HG02759 (cell line): ENCODE data around the gene SLC22A3.
"Not testable (repeated sequence)": the region's sequence is repeated elsewhere in the genome, so short reads cannot be mapped to it uniquely, and the experiment has no call there.

Experiments used
- ATAC-seq: cut with Tn5 transposase; IDR thresholded peaks from one replicate; pipeline ENCODE4 v1.9.1; 2021; ENCODE audit warnings: mild to moderate bottlenecking, moderate library complexity; ENCODE audit not compliant: unreplicated experiment

The SLC22A3 gene

GRCh38 chr6:160348223-160349019, at the start of gene SLC22A3:
Gene SLC22A3, plus strand, starts transcription at chr6:160348378. Its CDS starts 42 bp downstream, at chr6:160348420.
- ATAC-seq = no peak

GRCh38 chr6:160299559-160299958, 48.6 kb upstream of the SLC22A3 start:
- ATAC-seq = no peak

- ATAC-seq = no peak
Measured at GRCh38 chr6:160300076-160300695, 48.0 kb upstream of the SLC22A3 start.

DNA sequence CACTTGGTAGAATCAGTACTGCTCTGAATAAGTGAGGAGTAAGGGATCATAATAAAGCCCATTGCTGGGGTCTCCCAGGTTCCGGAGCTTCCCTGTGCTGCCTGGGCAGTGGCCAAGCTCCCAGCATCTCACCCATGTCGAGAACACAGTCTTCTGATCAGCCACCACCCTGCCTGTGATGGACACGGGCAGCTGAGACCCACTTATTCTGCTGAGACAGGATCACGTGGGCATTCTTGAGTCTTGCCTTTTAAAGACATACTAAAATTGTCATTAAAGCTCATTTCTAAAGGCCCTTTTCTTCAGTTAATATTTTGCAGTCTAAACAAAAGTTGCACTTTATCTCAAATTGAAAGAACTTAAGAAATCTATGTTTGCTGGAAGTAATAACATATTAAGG, 46.8 kb upstream of the SLC22A3 start:
- ATAC-seq = no peak

- ATAC-seq = not testable (repeated sequence)
Measured at GRCh38 chr6:160302431-160303082, 45.6 kb upstream of the SLC22A3 start.

GRCh38 chr6:160303806-160304205, 44.4 kb upstream of the SLC22A3 start:
- ATAC-seq = no peak

DNA sequence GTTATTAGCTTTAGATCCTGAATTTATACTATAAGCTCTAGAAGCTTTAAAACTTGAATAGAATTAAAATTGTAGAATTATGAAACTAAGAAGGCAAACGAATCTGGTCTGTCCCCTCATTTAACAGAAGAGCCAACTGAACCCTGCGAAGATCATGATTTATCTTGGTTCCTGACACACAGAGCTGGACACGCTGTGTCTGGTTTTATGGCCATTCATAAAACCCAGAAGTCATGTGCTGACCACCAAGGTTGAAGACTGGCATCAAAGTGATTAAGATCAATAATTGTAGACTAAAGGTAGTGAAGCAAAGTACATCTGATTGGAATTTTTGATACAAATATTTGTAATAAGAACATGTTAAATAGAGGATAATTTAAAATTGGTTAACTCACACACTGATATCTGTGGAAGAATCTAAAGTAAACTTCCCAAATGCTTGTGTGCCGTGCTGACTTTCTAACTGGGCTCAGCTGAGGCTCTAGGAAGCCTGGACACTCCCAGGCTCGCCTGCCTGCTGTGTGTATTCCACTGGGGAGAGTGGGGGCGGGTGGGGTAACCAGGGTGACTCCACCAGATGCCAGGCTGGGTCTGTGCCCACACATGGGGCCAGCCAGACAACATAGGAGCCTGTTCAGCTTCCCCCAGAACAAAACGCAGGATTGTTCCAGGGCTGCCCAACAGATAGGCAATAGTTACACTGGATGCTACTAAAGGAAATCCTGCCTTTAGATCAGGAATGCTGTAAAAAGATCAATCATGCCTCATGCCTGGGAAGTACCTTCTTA, 42.1 kb upstream of the SLC22A3 start:
- ATAC-seq = no peak

DNA sequence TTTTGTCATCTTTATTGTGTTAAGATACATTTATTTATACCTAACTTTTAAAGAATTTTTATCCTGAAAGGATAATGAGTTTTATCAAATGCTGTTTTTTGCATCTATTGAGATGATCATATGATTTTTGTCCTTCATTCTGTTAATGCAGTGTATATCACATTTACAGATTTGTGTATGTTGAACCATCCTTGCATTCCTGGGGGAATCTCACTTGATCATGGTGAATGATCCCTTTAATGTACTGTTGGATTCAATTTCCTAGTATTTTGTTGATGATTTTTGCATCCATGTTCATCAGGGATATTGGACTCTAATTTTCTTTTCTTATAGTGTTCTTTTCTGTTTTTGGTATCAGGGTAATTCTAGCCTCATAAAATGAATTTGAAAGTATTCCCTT, 38.5 kb upstream of the SLC22A3 start:
- no peak for ATAC-seq

GRCh38 chr6:160312900-160313299, 35.3 kb upstream of the SLC22A3 start:
- no peak for ATAC-seq

DNA sequence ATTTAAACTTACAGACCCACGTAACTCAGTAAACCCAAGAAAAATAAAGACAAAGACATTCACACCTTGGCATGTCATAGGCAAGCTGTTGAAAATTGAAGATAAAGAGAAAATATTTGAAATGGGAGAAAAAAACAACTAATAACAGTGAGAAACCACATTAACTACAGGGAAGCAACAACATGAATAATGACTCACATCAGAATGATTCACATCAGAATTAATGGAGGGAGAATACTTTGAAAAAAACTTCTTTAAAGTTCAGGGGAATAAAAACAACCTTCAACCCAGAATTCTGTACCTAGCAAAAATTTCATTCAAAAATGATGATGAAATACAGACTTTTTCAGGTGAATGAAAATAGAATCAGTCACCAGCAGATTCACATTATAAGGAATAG, 32.9 kb upstream of the SLC22A3 start:
- no peak for ATAC-seq

- ATAC-seq = no peak
Measured at GRCh38 chr6:160316261-160316660, 31.9 kb upstream of the SLC22A3 start.

DNA sequence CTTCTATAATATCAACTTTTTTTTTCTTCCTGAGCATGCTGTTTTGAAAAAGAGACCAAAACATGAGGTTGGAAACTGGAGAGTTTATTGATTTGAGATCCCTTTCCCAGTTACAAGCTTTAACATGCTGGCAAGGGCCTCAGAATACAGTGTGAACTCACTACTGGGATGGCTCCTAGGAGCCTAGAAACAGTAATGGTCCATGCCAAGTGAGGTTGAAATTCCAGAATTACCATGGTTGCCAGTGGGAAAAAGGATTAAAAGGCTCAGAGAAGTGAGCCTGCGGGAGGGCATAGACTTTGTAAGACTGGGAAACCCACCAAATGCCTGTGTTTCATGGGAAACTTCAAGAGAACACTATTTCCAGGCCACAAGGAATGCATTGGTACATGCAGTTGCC, 28.9 kb upstream of the SLC22A3 start:
- ATAC-seq = no peak

GRCh38 chr6:160321729-160322505, 26.3 kb upstream of the SLC22A3 start:
- no peak for ATAC-seq

DNA sequence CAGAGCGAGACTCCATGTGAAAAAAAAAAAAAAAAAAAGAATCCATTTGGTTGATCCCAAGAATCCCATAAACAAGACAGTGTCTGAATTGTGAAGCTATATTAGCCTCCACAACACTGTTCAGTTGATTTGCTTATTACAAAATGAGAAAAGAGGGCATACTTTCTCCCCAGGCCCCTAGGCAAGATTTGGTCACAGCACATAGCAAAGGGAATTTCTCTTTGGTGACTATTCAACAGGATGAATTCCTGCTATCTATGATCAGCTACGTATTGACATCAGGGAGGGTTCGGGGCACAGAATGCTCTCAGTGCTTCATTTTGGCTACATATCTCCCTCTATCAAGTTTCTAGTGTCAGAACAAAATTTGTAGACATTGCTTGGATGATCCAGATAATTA, 20.2 kb upstream of the SLC22A3 start:
- ATAC-seq = no peak

DNA sequence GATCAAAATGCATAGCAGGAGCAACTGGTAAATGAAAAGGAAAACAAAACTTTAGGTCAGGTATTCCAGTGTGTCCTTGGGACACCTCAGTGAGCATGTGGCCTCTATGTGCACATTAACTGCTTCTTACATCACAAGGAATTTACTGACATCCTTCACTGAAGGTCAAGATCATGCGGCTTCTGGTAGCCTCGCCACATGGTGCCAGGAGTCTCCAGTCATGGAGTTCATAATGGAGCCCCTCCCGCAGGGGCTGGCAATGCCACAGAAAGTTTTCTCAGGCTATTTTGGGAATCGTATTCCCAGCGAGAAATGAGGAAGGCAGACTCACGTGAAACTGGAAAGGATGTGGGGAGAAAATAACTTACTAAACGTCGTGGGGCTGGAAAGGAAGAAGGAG, 19.7 kb upstream of the SLC22A3 start:
- ATAC-seq = no peak

GRCh38 chr6:160329188-160329587, 19.0 kb upstream of the SLC22A3 start:
- no peak for ATAC-seq

GRCh38 chr6:160330619-160331018, 17.6 kb upstream of the SLC22A3 start:
- ATAC-seq = no peak

DNA sequence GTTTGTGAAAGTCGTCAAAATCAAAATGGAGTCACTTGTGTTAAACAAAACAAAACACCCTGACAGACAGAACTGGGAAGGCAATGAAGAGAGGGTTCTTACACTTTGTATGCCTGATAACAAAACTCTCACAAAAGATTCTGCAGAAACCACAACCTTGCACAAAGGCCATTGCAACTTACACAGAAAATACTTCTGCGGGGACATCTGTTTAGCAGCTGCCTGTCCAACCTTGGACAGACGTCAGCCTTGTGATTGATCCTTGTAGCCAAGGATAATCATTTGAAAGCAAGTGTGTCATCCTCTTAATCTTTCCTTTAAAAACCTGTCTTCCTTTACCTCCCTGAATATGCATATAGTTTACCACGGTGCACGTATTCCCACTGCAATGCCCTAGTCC, 17.0 kb upstream of the SLC22A3 start:
- no peak for ATAC-seq

GRCh38 chr6:160331753-160332152, 16.4 kb upstream of the SLC22A3 start:
- ATAC-seq = no peak

GRCh38 chr6:160333101-160333500, 15.1 kb upstream of the SLC22A3 start:
- no peak for ATAC-seq
